ENCODE results near the gene PRPF8. TPM values are rescaled to one million over a fixed set of nuclear protein-coding genes. Genes with fewer than 3 reads are reported as not detected.

PRPF8 gene
- total RNA-seq, result 63.4 and 72.8 TPM in 2 replicates

DNA sequence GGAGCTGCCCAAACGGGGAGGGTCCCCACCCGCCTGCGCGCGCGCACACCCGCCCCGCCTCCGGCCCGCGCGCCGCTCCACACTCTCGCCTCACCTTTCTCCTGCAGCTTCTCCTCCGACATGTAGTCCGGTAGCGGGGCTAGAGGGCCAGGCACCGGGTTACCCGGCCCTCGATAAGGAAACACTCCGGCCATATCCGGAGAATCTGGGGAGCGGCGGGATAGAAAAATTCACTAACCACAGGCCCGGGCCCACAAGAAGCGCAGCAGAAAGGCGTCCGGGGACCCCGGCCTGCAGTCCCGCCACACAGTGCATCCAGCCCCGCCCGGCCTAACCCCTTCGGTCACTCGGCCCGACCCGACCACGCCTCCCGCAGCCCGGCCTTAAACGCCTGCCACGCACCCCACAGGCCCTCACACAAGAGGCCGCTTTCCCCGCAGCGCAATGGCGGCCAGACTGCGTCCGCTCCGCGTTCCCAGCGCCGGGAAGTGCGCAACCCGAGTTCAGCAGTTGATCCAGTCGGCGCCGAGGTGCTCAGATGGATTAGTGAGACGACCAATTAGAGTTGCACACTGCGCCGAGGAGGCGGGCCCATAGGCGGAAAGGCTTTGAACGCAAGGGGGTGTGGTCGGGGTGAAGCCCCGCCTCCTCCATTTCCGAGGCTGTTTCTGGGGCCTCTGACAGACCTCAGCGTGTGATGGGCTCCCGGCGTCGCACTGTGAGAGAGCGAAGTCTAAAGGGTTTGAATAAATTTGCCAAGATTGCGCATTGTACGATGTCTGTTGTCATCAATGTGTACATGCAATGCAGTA, at the start of gene PRPF8:
Gene PRPF8 (minus strand): TSS at position 490 of the 812 bp plus-strand sequence. CDS start 296 bp downstream, at position 194.

DNA sequence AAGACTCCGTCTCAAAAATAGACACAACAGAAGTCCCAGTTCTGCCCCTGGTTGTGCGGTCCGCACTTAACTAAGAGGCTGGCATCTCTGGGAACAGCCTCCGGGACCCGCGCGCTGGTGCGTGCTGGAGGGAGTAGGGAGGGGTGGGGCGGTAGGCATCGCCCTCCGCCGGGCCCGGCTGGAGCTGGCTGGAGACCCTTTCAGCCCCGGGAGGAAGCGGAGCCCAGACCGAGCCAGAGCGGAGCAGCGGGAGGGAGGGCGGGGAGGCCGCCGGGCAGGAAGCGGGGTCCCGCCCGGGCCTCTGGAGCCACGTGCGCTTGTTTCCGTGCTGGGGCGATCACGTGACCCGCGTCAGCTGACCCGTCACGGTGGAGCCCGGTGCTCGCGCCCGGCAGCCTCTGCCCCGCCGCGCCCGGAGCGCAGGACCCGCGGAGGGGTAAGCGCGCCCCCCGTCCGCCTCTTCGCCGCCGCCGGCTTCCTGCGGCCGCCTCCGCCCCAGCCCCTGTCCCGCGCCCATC, 39.7 kb upstream of the PRPF8 start, which contains the start of gene WDR81:
Gene WDR81 (plus strand): TSS at position 354 of the 518 bp plus-strand sequence. CDS start 256 bp downstream, outside the sequence.

DNA sequence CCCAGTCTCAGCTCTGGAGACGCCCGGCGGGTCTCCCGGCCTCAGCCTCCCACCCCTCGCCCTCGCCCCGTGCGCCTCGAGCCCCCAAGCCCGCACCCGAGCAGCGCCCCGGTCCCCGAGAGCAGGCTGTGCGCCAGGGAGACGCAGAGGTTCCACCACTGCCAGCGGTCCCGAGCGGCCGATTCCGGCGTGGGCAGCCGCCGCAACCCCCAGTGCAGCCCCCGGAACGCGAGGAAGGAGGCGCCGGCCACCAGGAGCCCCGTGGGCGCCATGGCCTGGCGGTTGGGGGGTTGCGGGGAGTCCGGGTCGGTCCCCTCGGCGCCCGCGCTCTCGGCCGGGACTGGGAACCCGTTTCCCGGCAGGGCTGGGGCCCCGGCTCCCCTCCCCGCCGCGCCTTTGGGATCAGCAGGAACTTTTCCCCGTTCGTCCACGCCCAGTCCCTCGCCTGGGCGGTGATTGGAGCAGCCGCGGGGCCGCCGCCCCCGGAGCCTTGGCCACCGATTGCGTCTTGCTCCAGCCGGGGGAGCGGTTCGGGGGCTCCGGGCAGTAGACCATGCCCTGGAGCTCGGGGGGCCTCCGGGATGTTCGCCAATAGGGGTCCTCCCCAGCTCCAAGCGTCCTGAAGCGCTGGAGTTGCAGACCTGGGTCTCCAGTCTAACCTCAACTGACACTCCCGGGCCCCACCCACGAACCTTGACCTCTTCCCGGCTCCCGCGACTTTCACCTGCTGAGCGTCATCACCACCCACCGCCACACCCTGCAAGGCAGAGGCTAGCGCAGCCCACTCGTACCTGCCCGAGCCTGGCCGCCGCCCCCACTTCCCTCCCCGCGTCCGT, 25.5 kb upstream of the PRPF8 start, which contains the start of gene TLCD2:
Gene TLCD2 (minus strand): TSS at position 407 of the 836 bp plus-strand sequence. CDS start 135 bp downstream, at position 272.

GRCh38 chr17:1649844-1650501, 34.7 kb downstream of the PRPF8 start, which contains the start of gene RILP:
Gene RILP (minus strand): TSS chr17:1649866. CDS start chr17:1649804, 62 bp downstream.

GRCh38 chr17:1645207-1646171, 39.2 kb downstream of the PRPF8 start, which contains the start of gene SCARF1:
Gene SCARF1 (minus strand): TSS chr17:1645732. CDS start chr17:1645697, 35 bp downstream.

DNA sequence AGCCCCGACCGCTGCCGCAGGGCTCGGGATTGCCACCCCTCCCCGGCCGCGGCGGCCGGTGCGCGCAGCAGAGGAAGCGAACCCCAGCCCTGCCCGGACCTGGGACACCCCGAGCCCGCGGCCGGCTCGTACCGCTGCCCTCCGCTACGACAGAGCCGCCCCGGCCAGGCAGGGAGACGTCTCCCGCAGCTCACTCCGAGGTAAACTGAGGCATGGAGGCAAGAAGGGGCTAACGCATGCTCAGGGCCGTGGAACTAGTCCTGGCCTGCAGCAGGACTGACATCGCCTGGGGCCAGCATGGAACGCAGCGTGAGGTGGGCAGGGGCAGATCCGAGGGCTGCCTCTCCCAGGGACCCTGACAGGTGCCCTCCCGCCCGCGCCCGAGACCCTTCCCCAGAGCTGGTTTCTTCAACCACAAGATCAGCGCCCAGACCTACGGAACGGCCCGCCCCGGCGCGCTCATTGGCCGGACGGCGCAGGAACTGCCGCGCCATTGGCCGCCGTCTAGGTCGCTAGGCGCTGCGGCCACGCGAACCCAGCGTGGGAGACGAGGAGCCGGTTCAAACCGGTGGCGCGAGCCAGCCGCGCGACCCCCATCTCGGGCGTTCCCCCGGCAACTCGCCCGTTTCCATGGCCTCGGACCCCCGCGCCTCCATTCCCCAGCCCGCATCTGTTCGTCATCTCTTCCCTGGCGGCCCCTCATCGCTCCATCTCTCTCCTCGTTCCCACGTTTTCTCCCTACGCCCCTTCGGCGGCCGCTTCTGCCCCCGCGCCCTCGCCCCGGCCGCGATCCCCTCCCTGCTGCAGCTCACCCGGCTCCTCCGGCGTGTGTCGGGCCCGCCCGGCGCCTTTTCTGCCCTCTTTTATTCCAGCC, 56.4 kb downstream of the PRPF8 start, which contains the start of gene SLC43A2:
Gene SLC43A2 (minus strand): TSS at position 853 of the 874 bp plus-strand sequence. CDS start 960 bp downstream, outside the sequence.

Other genes with a start within 250 kb of the PRPF8 start
- gene CRK, start 228.6 kb downstream of the PRPF8 start, total RNA-seq, result 86.2 and 100 TPM in 2 replicates
- gene MYO1C, start 192.2 kb downstream of the PRPF8 start, total RNA-seq, result 113 and 132 TPM in 2 replicates
- 23.5 and 28.2 TPM in 2 replicates for gene INPP5K, start 168.3 kb downstream of the PRPF8 start, total RNA-seq
- 13.2 and 15.3 TPM in 2 replicates for gene PITPNA, start 122.1 kb downstream of the PRPF8 start, total RNA-seq
- gene SLC43A2, start 56.0 kb downstream of the PRPF8 start, total RNA-seq, result 6.5 and 10.4 TPM in 2 replicates
- gene SCARF1, start 39.1 kb downstream of the PRPF8 start, total RNA-seq, result 0.14 and 0.65 TPM in 2 replicates
- 6.7 and 7.5 TPM in 2 replicates for gene RILP, start 35.0 kb downstream of the PRPF8 start, total RNA-seq
- gene TLCD2, start 25.5 kb upstream of the PRPF8 start, total RNA-seq, result 4.4 and 5.0 TPM in 2 replicates
- gene WDR81, start 39.8 kb upstream of the PRPF8 start, total RNA-seq, result 20.1 and 31.9 TPM in 2 replicates
- under 0.01 and 0.28 TPM in 2 replicates for gene SERPINF2, start 58.0 kb upstream of the PRPF8 start, total RNA-seq
- gene SERPINF1, start 77.2 kb upstream of the PRPF8 start, total RNA-seq, result 104 and 114 TPM in 2 replicates
- gene SMYD4, start 145.0 kb upstream of the PRPF8 start, total RNA-seq, result 5.1 and 7.0 TPM in 2 replicates
- gene RPA1, start 145.1 kb upstream of the PRPF8 start, total RNA-seq, result 15.2 and 32.9 TPM in 2 replicates